Activated B cell treated with CpG ODN at 0.5 μM for 24 hours (primary cell): Measurements from ENCODE around the gene HHIPL2. TPM values are rescaled to one million over a fixed set of nuclear protein-coding genes. Genes with fewer than 3 reads are reported as not detected.

Source experiments
- ATAC-seq: fragments of 200-7000 bp; cut with Tn5 transposase; one replicate; pipeline ENCODE4 v1.10.0; 2021; ENCODE audit warnings: low read depth, mild to moderate bottlenecking, moderate library complexity
- CTCF ChIA-PET: fragments of 350-600 bp; sonication (Branson Sonifier 250); formaldehyde crosslinking; loops from one replicate; lab custom pipeline; 2021; ENCODE audit warnings: antibody characterized with exemption; lab: Charles Lee
- POLR2A ChIA-PET: fragments of 350-600 bp; sonication (Branson Sonifier 250); formaldehyde crosslinking; loops from one replicate; lab custom pipeline; 2021; ENCODE audit warnings: antibody characterized with exemption; lab: Charles Lee
- DNase-seq: peaks from one replicate; pipeline ENCODE4 v3.0.0; 2022
- H3K27ac Mint-ChIP-seq: one replicate; pipeline ENCODE4 v1.8.0; 2020; ENCODE audit warnings: mixed read lengths
- H3K27me3 Mint-ChIP-seq: one replicate; pipeline ENCODE4 v1.8.0; 2021; ENCODE audit warnings: mixed read lengths
- H3K36me3 Mint-ChIP-seq: one replicate; pipeline ENCODE4 v1.8.0; 2021; ENCODE audit warnings: low read depth, mixed read lengths
- H3K4me1 Mint-ChIP-seq: one replicate; pipeline ENCODE4 v1.8.0; 2021; ENCODE audit warnings: mixed read lengths
- H3K4me3 Mint-ChIP-seq: one replicate; pipeline ENCODE4 v1.8.0; 2020; ENCODE audit warnings: mild to moderate bottlenecking, mixed read lengths
- H3K9me3 Mint-ChIP-seq: one replicate; pipeline ENCODE4 v1.8.0; 2020; ENCODE audit warnings: mixed read lengths
- CTCF ChIP-seq: fragments of 200-600 bp; IDR thresholded peaks from one replicate; pipeline ENCODE4 v1.8.0; 2022; ENCODE audit warnings: antibody characterized with exemption, mild to moderate bottlenecking
- intact Hi-C: fragments of 100-400 bp; cut with micrococcal nuclease; formaldehyde crosslinking; loops from one replicate; pipeline ENCODE4 v1.15.1; 2024
- total RNA-seq: library from RNA; stranded (reverse); gene quantifications from 2 replicates; pipeline ENCODE4 v1.2.3, GENCODE V29; 2022

The HHIPL2 gene
- total RNA-seq, 1 donor from 2014 or later: 1.5 TPM

DNA sequence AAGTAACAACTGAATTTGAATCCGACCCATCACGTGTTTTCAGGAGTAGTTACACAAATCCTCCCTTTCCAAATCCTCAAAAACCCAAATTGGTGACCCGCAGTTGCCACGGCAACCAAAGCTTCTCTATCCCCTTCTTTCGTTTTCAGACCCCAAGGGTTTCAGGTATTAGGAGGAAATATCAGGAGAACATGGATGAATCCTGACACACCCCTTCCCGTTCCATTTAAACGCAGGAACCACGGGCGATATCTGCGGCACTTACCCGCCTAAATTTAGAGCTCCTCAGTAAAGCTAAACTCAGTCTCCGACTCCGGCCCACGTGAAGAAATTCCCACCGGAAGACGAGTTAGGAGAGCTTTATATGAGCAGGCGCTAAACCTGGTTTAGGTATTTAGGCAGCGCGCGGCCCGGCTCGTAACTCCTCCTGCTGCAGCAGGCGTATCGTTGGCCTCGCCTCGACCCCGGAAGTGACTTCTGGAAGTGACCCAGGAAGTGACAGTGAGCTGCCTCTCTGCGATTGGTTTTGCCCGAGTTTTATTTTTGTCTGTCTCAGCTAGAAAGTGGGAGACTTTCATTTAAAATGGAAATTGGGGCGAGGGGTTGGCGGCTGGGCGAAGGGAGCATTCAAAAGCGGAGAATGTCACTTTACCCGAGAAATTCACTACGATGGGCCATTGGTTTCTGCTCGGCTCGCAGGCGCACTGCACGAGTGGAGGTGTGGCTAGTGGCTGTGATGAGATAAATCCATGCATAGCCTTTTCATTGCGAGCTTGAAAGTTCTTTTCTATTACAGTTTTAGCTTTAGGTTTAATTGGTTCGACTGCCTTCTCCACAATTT lies 41.8 kb upstream of the HHIPL2 start, which contains the start of gene TAF1A:
TSS of gene TAF1A (minus strand) at position 472 of the 841 bp plus-strand sequence.
- DNase-seq (peak; percentile 67), ATAC-seq (peak; percentile 98)
- no peaks in the 10 kb centered on the region for H3K9me3 Mint-ChIP-seq
- H3K36me3 Mint-ChIP-seq: peaks cover 38% of the 10 kb centered on the region
- no peaks in the 10 kb centered on the region for H3K27me3 Mint-ChIP-seq
- peak within 1 kb of the TSS; percentile 99 for H3K27ac Mint-ChIP-seq
- ChIA-PET CTCF (interaction anchor here (1.2 to 2.2 kb wide), 2 partner anchors 9 to 45 kb away, joined by 3 to 9 read pairs; no protein-coding TSS in a partner anchor), POLR2A (interaction anchor here (0.5 to 2.3 kb wide), 10 partner anchors 9 to 252 kb away, joined by 3 to 25 read pairs (median 5); partner anchors contain the start of genes FAM177B and MIA3)
- intact Hi-C loops: loop anchor here (1.0 kb wide), 4 partner anchors 28 to 124 kb away; no protein-coding TSS in a partner anchor
- no peak for TF ChIP-seq CTCF
- H3K4me1 Mint-ChIP-seq: peaks cover 57% of the 10 kb centered on the region
- H3K4me3 Mint-ChIP-seq: peak within 1 kb of the TSS; percentile 99

DNA sequence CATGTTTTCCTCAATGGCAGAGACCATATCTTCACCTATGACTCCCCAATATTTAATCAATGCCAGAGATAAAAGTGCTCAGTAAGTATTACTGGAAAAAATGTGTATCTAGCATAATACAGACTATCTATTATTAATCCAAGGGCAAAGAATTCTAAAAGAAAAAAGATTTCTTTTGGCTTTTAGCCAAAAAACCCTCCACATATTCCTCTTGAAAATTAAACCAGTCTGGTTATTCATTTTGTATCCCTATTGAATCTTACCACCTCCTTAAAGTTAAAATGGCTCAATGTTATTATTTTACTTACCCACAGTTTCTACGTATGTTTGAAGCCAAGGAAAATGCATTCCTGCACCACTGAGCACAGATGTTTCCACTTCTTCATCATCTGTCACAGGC lies 40.2 kb upstream of the HHIPL2 start:
- no peaks in the 10 kb centered on the region for H3K27me3 Mint-ChIP-seq
- H3K4me1 Mint-ChIP-seq: peaks cover 72% of the 10 kb centered on the region
- H3K36me3 Mint-ChIP-seq: peaks cover 44% of the 10 kb centered on the region
- peak overlapping the region; percentile 99 for H3K4me3 Mint-ChIP-seq
- DNase-seq (no peak), ATAC-seq (no peak)
- ChIA-PET CTCF (no interaction called here), POLR2A (no interaction called here)
- intact Hi-C loops: no loop called here
- TF ChIP-seq CTCF: no peak
- peak overlapping the region; percentile 21 for H3K27ac Mint-ChIP-seq
- H3K9me3 Mint-ChIP-seq: no peaks in the 10 kb centered on the region

DNA sequence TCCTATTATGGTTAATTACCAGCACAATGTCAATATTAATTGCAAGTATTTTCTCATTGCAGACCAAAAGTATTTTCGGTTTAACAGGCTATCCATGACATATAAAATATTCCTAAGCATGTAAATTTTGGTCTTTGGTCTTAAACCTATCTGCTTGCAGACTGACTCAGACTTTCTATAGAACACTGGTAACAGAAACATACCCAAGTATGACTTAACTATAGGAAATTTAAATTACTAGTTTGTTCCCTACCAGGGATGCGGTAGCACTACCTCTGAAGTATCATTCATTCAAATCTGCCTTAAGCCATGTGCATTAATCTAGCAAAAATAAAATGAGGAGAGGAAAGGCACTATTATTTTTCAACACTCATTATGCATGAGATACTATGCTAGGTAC lies 38.9 kb upstream of the HHIPL2 start:
- Mint-ChIP-seq H3K9me3 (no peaks in the 10 kb centered on the region), H3K27ac (peak overlapping the region; percentile 36)

DNA sequence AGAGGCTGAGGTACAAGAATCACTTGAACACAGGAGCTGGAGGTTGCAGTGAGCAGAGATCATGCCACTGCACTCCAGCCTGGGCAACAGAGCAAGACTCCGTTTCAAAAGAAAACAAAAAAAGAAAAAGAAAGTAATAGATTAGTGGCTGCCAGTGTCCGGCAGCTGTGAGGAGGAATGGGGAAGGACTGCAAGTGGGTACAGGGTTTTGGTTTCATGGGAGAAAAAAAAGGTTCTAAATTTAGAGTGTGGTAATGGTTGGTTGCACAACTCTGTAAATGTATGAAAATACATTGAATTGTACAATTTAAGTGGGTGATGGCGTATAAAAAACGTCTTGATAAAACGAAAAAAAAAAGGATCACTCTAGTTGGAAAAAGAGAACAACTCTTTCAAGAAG lies 35.2 kb upstream of the HHIPL2 start:
- no peaks in the 10 kb centered on the region for H3K27me3 Mint-ChIP-seq
- peak; percentile 77 for ATAC-seq
- intact Hi-C loops: loop anchor here (1.0 kb wide), 1 partner anchor 51 kb away; no protein-coding TSS in a partner anchor
- H3K4me1 Mint-ChIP-seq: peaks cover 74% of the 10 kb centered on the region
- DNase-seq: no peak
- no peaks in the 10 kb centered on the region for H3K9me3 Mint-ChIP-seq
- no peak for TF ChIP-seq CTCF
- ChIA-PET POLR2A (no interaction called here), CTCF (no interaction called here)
- peaks cover 62% of the 10 kb centered on the region for H3K36me3 Mint-ChIP-seq
- H3K4me3 Mint-ChIP-seq: peak overlapping the region; percentile 81
- peak overlapping the region; percentile 93 for H3K27ac Mint-ChIP-seq

More for the DNA sequence above, 38.9 kb upstream of the HHIPL2 start:
- POLR2A ChIA-PET: no interaction called here
- no peaks in the 10 kb centered on the region for H3K27me3 Mint-ChIP-seq
- H3K4me1 Mint-ChIP-seq: peaks cover 85% of the 10 kb centered on the region
- peaks cover 51% of the 10 kb centered on the region for H3K36me3 Mint-ChIP-seq
- TF ChIP-seq CTCF: no peak
- ATAC-seq: no peak
- intact Hi-C loops: loop anchor here (2.0 kb wide), 1 partner anchor 14 kb away; no protein-coding TSS in a partner anchor
- DNase-seq: no peak
- CTCF ChIA-PET: no interaction called here
- peak overlapping the region; percentile 24 for H3K4me3 Mint-ChIP-seq
